ENCODE data around the gene GLRA1. TPM values are rescaled to one million over a fixed set of nuclear protein-coding genes. Genes with fewer than 3 reads are reported as not detected.

GLRA1 gene
- polyA plus RNA-seq, 1 donor (not counting 4 experiments of a cell fraction or from before 2014, with no cell fraction given), result not detected

GRCh38 chr5:151950706-151951105, 26.1 kb upstream of the GLRA1 start:
- Histone ChIP-seq H3K36me3 (ENCODE audit: control insufficient read depth in 2 of 2, extremely low read depth in 1 of 2, insufficient read depth in 2 of 2, low read length in 2 of 2) (no peaks in the 10 kb centered on the region), H3K79me2 (ENCODE audit: control insufficient read depth, insufficient read depth, low read length) (no peaks in the 10 kb centered on the region), H3K4me3 (ENCODE audit: control insufficient read depth in 2 of 3, extremely low read depth in 1 of 3, insufficient read depth in 2 of 3, low read depth in 1 of 3, low read length in 3 of 3) (no peak overlapping the region), H2AFZ (ENCODE audit: control insufficient read depth, low read length) (no peak overlapping the region), H3K4me2 (ENCODE audit: control insufficient read depth, extremely low read depth, insufficient read depth, low read depth, low read length) (no peak overlapping the region), H3K9me1 (ENCODE audit: control insufficient read depth, extremely low read depth, insufficient read depth, low read length) (no peaks in the 10 kb centered on the region), H3K27me3 (ENCODE audit: control insufficient read depth, extremely low read depth, insufficient read depth, low read length) (no peaks in the 10 kb centered on the region), H3K4me1 (ENCODE audit: control insufficient read depth, extremely low read depth, insufficient read depth, low read length) (peaks cover 4% of the 10 kb centered on the region), H4K20me1 (ENCODE audit: control insufficient read depth, extremely low read depth, insufficient read depth, low read length) (no peaks in the 10 kb centered on the region), H3K9me3 (ENCODE audit: control insufficient read depth, low read depth, low read length) (no peaks in the 10 kb centered on the region), H3K9ac (ENCODE audit: control insufficient read depth, extremely low read depth, insufficient read depth, low read length) (no peak overlapping the region), H3K27ac (ENCODE audit: control insufficient read depth, insufficient read depth, low read length) (no peak overlapping the region)
- TF ChIP-seq EZH2 (IDR thresholded peaks at IDR 0.05; ENCODE audit: low read length) (no peak), CTCF (optimal IDR thresholded peaks at IDR 0.05 in 1 of 3, IDR thresholded peaks at IDR 0.05 in 1 of 3, conservative IDR thresholded peaks at IDR 0.05 in 1 of 3; ENCODE audit: extremely low read depth in 1 of 3, insufficient read depth in 2 of 3, low read length in 3 of 3) (no peak)
- no peak for FAIRE-seq
- no peak for DNase-seq (ENCODE audit: low read depth, low spot score)
- dilution Hi-C loops (cut with MboI; ENCODE audit: extremely low pct_ligation_motif_present, low sequenced_read_pairs), result no loop called here

- no peak for FAIRE-seq
- dilution Hi-C loops (cut with MboI; ENCODE audit: extremely low pct_ligation_motif_present, low sequenced_read_pairs), result no loop called here
Measured at GRCh38 chr5:151949701-151950308, 25.2 kb upstream of the GLRA1 start.

More at GRCh38 chr5:151949701-151950308, 25.2 kb upstream of the GLRA1 start:
- TF ChIP-seq CTCF (optimal IDR thresholded peaks at IDR 0.05 in 1 of 3, IDR thresholded peaks at IDR 0.05 in 1 of 3, conservative IDR thresholded peaks at IDR 0.05 in 1 of 3; ENCODE audit: extremely low read depth in 1 of 3, insufficient read depth in 2 of 3, low read length in 3 of 3) (no peak), EZH2 (IDR thresholded peaks at IDR 0.05; ENCODE audit: low read length) (no peak)
- Histone ChIP-seq H2AFZ (ENCODE audit: control insufficient read depth, low read length) (no peak overlapping the region), H3K9ac (ENCODE audit: control insufficient read depth, extremely low read depth, insufficient read depth, low read length) (no peak overlapping the region), H3K4me1 (ENCODE audit: control insufficient read depth, extremely low read depth, insufficient read depth, low read length) (peaks cover 4% of the 10 kb centered on the region), H3K9me3 (ENCODE audit: control insufficient read depth, low read depth, low read length) (no peaks in the 10 kb centered on the region), H3K79me2 (ENCODE audit: control insufficient read depth, insufficient read depth, low read length) (no peaks in the 10 kb centered on the region), H3K36me3 (ENCODE audit: control insufficient read depth in 2 of 2, extremely low read depth in 1 of 2, insufficient read depth in 2 of 2, low read length in 2 of 2) (no peaks in the 10 kb centered on the region), H3K4me3 (ENCODE audit: control insufficient read depth in 2 of 3, extremely low read depth in 1 of 3, insufficient read depth in 2 of 3, low read depth in 1 of 3, low read length in 3 of 3) (no peak overlapping the region), H4K20me1 (ENCODE audit: control insufficient read depth, extremely low read depth, insufficient read depth, low read length) (no peaks in the 10 kb centered on the region), H3K27ac (ENCODE audit: control insufficient read depth, insufficient read depth, low read length) (no peak overlapping the region), H3K9me1 (ENCODE audit: control insufficient read depth, extremely low read depth, insufficient read depth, low read length) (no peaks in the 10 kb centered on the region), H3K27me3 (ENCODE audit: control insufficient read depth, extremely low read depth, insufficient read depth, low read length) (no peaks in the 10 kb centered on the region), H3K4me2 (ENCODE audit: control insufficient read depth, extremely low read depth, insufficient read depth, low read depth, low read length) (no peak overlapping the region)
- no peak for DNase-seq (ENCODE audit: low read depth, low spot score)
